ENCODE data around the gene AGPS.

Gene AGPS

GRCh38 chr2:177557794-177558193 lies 165.2 kb downstream of the AGPS start:
- TF ChIP-seq CTCF (conservative IDR thresholded peaks at IDR 0.05; ENCODE audit: low read depth, low read length): no peak

GRCh38 chr2:177559638-177560037 lies 167.1 kb downstream of the AGPS start:
- no peak for TF ChIP-seq CTCF (conservative IDR thresholded peaks at IDR 0.05; ENCODE audit: low read depth, low read length)
- no peak for DNase-seq (ENCODE audit: low read depth)
- no peak overlapping the region for H3K4me3 ChIP-seq (ENCODE audit: low read length)

More at GRCh38 chr2:177557794-177558193, 165.2 kb downstream of the AGPS start:
- DNase-seq (ENCODE audit: low read depth): no peak
- H3K4me3 ChIP-seq (ENCODE audit: low read length): no peak overlapping the region

- TF ChIP-seq CTCF (conservative IDR thresholded peaks at IDR 0.05; ENCODE audit: low read depth, low read length): no peak
- no peak overlapping the region for H3K4me3 ChIP-seq (ENCODE audit: low read length)
- no peak for DNase-seq (ENCODE audit: low read depth)
These were observed 175.8 kb downstream of the AGPS start for GRCh38 chr2:177568390-177568789.

GRCh38 chr2:177568893-177569292 lies 176.3 kb downstream of the AGPS start:
- DNase-seq (ENCODE audit: low read depth): no peak
- no peak overlapping the region for H3K4me3 ChIP-seq (ENCODE audit: low read length)
- TF ChIP-seq CTCF (conservative IDR thresholded peaks at IDR 0.05; ENCODE audit: low read depth, low read length): no peak

GRCh38 chr2:177572236-177572671 lies 179.7 kb downstream of the AGPS start:
- TF ChIP-seq CTCF (conservative IDR thresholded peaks at IDR 0.05; ENCODE audit: low read depth, low read length): no peak
- no peak overlapping the region for H3K4me3 ChIP-seq (ENCODE audit: low read length)
- DNase-seq (ENCODE audit: low read depth): peak; percentile 19

- TF ChIP-seq CTCF (conservative IDR thresholded peaks at IDR 0.05; ENCODE audit: low read depth, low read length): no peak
- DNase-seq (ENCODE audit: low read depth): no peak
- H3K4me3 ChIP-seq (ENCODE audit: low read length): no peak overlapping the region
These were observed 180.5 kb downstream of the AGPS start for GRCh38 chr2:177573120-177573519.

GRCh38 chr2:177574356-177574755 lies 181.8 kb downstream of the AGPS start:
- DNase-seq (ENCODE audit: low read depth): no peak
- no peak overlapping the region for H3K4me3 ChIP-seq (ENCODE audit: low read length)

More at GRCh38 chr2:177574356-177574755, 181.8 kb downstream of the AGPS start:
- no peak for TF ChIP-seq CTCF (conservative IDR thresholded peaks at IDR 0.05; ENCODE audit: low read depth, low read length)

All from retinal pigment epithelial cell (primary cell).